ENCODE results near the gene LTA4H.

LTA4H gene

DNA sequence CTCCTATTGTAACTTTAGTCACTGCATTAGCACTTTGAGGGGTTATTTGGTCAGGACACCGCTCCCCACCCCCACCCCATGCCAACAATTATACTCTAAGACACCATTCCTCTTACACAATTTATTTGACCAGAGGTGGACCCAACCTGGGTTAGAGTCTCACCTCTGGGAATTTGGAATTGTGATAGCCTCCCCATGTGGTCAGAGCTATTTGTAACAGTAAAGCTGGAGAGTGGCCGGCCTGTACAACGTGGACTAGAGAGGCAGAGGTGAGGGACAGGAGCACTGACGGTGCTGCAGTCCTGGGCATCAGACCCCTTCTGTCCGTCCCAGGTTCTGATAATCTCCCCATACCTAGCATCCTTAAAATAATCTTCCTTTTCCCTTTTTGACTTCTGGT, 35.9 kb downstream of the LTA4H start:
- no peaks in the 10 kb centered on the region for H3K4me1 ChIP-seq
- in situ Hi-C loops (cut with MboI; ENCODE audit: low sequenced_read_pairs) = no loop called here

DNA sequence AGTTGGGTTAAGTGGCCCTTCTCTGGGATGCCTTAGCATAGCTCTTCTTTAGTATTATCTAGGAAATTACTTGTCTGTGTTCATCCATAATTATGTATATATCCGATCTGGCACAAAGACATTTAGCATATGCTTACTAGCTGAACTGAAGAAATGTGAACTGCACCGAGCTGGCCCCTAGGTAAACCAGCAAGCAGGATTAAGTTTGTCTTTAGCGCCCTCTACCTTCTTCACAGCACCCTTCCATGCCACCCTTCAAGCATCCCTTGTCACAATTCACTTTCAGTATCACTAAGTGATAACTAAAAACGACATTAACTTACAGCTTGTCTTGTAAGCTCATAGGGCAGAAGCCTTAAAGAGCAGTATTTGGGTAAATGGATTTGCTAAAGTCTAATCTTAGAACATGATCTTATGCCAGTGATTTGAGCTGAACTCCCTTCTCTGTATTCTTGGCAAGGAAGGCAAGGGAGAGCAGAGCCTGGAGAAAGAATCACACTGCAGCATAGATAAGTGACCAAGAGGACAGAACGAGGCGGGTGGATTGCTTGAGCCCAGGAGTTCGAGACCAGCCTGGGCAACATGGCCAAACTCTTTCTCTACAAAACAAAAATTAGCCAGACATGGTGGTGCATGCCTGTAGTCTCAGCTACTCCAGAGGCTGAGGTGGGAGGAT, 36.6 kb downstream of the LTA4H start:
- no peaks in the 10 kb centered on the region for H3K4me1 ChIP-seq
- peaks cover 3% of the 10 kb centered on the region; the same call in 1 of the 2 replicates for H3K36me3 ChIP-seq (replicated peaks)
- H3K27me3 ChIP-seq (ENCODE audit: low read depth) = no peaks in the 10 kb centered on the region
- in situ Hi-C loops (cut with MboI; ENCODE audit: low sequenced_read_pairs) = no loop called here
- no peak overlapping the region for H3K4me3 ChIP-seq
- peak; percentile 61 to 68 for DNase-seq (ENCODE audit: low spot score in 2 of 2)
- no peaks in the 10 kb centered on the region for H3K9me3 ChIP-seq

More for the DNA sequence above, 35.9 kb downstream of the LTA4H start:
- H3K4me3 ChIP-seq = no peak overlapping the region
- no peaks in the 10 kb centered on the region for H3K9me3 ChIP-seq
- H3K36me3 ChIP-seq (replicated peaks) = peaks cover 6% of the 10 kb centered on the region; the same call in 1 of the 2 replicates
- no peak for DNase-seq (ENCODE audit: low spot score in 2 of 2)
- no peaks in the 10 kb centered on the region for H3K27me3 ChIP-seq (ENCODE audit: low read depth)

DNA sequence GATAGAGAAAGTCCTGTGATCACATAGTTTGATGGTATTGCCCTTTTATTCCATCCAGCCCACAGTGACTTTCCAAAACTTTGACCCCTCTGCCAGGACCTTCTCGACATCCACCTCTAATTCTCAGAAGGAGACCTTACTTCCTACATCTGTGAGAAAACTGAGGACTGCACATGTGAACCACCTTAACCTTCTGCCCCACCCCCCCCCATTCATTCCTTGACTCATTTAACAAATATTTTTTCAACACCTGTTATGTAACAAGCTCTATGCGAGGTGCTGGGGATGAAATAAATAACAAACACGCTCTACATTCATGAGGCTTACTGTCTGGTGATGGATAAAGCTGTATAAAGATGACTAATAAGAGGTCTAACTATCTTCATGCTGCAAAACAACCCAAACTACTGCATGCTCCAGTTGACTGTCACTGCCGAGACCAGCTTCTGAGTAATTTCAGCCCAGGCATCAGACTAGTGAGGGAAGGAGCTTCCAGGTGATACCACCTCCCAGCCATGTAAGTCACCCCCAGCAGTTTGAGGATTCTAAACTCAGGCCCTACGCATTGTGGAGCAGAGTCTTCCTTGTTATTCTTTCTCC, 37.4 kb downstream of the LTA4H start:
- no peaks in the 10 kb centered on the region for H3K4me1 ChIP-seq
- DNase-seq (ENCODE audit: low spot score in 2 of 2) = no peak
- no peaks in the 10 kb centered on the region; the same call in 1 of the 2 replicates for H3K36me3 ChIP-seq (replicated peaks)
- H3K27me3 ChIP-seq (ENCODE audit: low read depth) = no peaks in the 10 kb centered on the region
- no peaks in the 10 kb centered on the region for H3K9me3 ChIP-seq
- H3K4me3 ChIP-seq = no peak overlapping the region
- in situ Hi-C loops (cut with MboI; ENCODE audit: low sequenced_read_pairs) = no loop called here

DNA sequence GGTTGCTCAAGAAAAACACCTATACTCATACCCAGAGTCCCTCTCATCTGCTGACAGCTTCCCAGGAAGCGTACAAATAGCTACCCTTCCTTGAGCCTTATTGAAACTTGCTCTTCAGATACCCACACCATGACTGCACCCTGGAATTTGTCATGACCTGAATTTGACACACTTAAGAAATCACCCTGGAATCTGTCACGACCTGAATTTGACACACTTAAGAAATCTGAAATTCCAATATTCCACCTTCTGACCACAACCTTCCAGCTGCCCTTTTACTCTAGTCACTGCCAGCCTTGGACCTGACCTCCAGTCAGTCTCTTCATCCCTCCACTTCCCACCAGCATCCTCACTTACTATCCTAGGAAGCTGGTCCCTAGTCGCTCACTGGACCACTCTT, 38.1 kb downstream of the LTA4H start:
- H3K9me3 ChIP-seq = no peaks in the 10 kb centered on the region
- H3K4me3 ChIP-seq = no peak overlapping the region
- DNase-seq (ENCODE audit: low spot score in 2 of 2) = no peak
- in situ Hi-C loops (cut with MboI; ENCODE audit: low sequenced_read_pairs) = no loop called here
- H3K36me3 ChIP-seq (replicated peaks) = no peaks in the 10 kb centered on the region; the same call in 1 of the 2 replicates
- H3K4me1 ChIP-seq = no peaks in the 10 kb centered on the region
- no peaks in the 10 kb centered on the region for H3K27me3 ChIP-seq (ENCODE audit: low read depth)

DNA sequence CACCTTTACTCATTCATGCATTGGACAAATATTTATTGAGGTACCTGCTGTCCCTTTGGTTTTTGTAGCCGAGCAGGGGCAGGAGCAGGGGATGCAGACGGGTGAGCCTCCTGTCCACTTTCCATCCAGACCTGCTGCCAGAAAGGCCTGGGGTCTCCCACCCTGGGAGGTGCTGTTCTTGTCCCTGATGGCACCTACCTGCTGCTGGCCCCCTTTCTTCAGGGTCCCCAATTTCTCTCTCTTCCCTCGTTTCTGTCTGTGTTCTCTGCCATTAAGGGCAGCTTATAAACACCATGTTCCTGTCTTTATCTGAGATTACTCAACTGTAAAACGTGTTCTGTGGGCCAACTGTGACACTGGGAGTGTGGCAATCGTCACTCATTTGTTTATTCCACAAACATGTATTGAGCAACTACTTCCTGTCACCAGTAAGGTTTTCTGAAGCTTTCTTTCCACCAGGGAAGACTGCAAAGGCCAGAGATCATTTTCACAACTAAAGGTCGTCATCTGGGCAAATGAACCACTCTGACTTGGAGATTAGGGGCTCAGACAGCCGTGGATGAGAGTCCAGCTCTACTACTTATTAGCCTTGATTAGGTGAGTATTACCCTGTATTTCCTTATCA, 39.2 kb downstream of the LTA4H start, which contains the start of gene HAL:
HAL (minus strand) TSS at position 311 of the 625 bp plus-strand sequence. CDS start 434 bp downstream, outside the sequence.
- no peak within 1 kb of the TSS for H3K4me3 ChIP-seq
- H3K27me3 ChIP-seq (ENCODE audit: low read depth) = no peaks in the 10 kb centered on the region
- in situ Hi-C loops (cut with MboI; ENCODE audit: low sequenced_read_pairs) = no loop called here
- no peaks in the 10 kb centered on the region for H3K9me3 ChIP-seq
- no peaks in the 10 kb centered on the region for H3K4me1 ChIP-seq
- no peak for DNase-seq (ENCODE audit: low spot score in 2 of 2)
- no peaks in the 10 kb centered on the region; the same call in 1 of the 2 replicates for H3K36me3 ChIP-seq (replicated peaks)

DNA sequence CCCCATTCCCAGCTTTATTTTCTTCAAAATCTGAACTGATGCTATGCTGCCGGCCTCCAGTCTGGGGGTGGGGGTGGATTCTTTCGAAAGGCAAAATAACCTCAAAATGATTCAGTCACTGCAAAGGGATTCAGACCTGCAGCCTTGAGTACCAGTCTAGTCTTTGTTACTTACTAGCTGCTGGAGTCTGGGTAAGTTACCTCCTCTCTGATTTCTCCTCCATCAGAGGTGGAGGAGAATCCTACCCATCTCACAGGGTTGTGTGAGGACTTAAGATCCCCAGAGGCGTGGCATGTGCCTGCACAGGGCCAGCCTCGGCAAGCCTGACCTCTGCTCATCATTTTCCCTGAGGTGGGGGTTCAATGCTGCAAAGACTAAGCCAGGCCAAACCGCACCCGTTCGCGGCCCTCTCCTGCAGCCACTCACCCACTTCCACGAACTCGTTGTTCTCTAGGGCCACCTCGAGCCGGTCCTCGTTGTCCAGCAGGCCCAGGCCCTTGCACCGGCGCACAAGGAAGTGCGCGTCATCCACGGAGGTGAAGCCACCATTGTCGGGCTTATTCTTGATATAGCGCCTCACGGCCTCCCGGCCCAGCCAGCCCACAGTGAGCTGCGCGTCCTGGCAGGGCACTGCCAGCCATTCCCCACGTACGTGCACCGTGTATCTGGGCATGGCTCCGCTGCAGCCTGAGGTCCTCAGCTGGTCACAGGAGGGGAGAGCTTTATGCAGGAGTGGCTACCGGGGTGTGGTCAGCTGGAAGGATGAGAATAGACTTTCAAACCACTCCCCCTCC, 40.0 kb downstream of the LTA4H start:
- no peaks in the 10 kb centered on the region; the same call in 1 of the 2 replicates for H3K36me3 ChIP-seq (replicated peaks)
- no peak for DNase-seq (ENCODE audit: low spot score in 2 of 2)
- no peaks in the 10 kb centered on the region for H3K9me3 ChIP-seq
- H3K4me1 ChIP-seq = no peaks in the 10 kb centered on the region
- H3K27me3 ChIP-seq (ENCODE audit: low read depth) = no peaks in the 10 kb centered on the region
- in situ Hi-C loops (cut with MboI; ENCODE audit: low sequenced_read_pairs) = no loop called here
- H3K4me3 ChIP-seq = no peak overlapping the region

DNA sequence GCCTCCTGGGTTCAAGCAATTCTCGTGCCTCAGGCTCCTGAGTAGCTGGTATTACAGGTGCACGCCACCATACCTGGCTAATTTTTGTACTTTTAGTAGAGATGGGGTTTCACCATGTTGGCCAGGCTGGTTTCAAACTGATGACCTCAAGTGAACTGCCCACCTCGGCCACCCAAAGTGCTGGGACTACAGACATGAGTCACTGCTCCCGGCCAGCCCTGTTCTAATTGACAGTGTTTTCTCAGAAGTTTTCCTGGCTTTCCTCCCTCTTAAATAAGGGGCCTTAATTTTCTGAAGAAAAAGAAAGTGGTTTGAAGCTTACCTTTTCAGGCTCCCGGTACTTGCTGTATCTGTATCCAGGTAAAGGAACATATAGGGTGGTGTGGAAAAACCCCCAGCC, 40.9 kb downstream of the LTA4H start:
- Histone ChIP-seq H3K9me3 (no peaks in the 10 kb centered on the region), H3K27me3 (ENCODE audit: low read depth) (peaks cover 9% of the 10 kb centered on the region; the same call in 1 of the 2 replicates), H3K4me3 (no peak overlapping the region), H3K4me1 (no peaks in the 10 kb centered on the region), H3K36me3 (replicated peaks) (no peaks in the 10 kb centered on the region; the same call in 1 of the 2 replicates)
- DNase-seq (ENCODE audit: low spot score in 2 of 2) = no peak
- in situ Hi-C loops (cut with MboI; ENCODE audit: low sequenced_read_pairs) = no loop called here

DNA sequence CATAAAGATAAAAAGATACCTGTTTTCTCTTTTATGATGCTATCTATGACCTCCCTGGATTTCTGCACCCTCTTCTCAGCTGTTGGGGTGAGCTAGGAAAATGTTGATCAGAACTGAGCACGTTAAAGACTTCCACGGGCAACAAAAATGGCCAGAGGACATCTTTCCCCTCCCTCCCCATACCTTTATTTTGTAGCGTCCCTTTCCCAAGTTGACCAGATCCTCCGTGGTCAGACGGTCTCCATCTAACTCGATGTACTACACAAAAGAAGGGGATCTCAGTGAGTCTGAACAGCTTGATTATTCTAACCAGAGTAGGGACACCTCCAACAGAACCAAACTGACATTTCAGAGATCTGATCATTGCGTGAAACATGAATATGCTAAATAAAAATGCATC, 41.5 kb downstream of the LTA4H start:
- no peaks in the 10 kb centered on the region; the same call in 1 of the 2 replicates for H3K36me3 ChIP-seq (replicated peaks)
- peaks cover 13% of the 10 kb centered on the region; the same call in 1 of the 2 replicates for H3K27me3 ChIP-seq (ENCODE audit: low read depth)
- no peak for DNase-seq (ENCODE audit: low spot score in 2 of 2)
- no peaks in the 10 kb centered on the region for H3K4me1 ChIP-seq
- no peaks in the 10 kb centered on the region for H3K9me3 ChIP-seq
- no peak overlapping the region for H3K4me3 ChIP-seq
- in situ Hi-C loops (cut with MboI; ENCODE audit: low sequenced_read_pairs) = no loop called here

DNA sequence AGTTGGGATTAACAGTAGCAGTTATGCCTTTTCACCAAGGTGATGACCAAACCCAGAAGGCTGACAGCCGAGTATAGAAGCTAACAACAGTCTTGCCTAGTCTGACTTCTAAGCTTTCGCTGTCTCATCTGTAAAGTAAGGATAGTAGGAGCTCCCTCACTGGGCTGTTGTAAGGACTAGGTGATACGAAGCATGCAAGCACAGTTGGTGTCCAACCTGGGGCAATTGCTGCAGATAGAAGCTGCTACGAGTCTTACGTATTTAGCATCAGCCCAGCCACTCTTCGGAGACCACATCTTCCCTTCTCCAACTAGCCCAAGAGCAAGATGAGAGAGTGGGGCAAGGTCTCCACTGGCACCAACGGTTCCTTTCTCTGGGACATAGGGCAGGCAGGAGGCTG, 45.3 kb downstream of the LTA4H start:
- no peaks in the 10 kb centered on the region for H3K9me3 ChIP-seq
- in situ Hi-C loops (cut with MboI; ENCODE audit: low sequenced_read_pairs) = no loop called here
- no peak overlapping the region for H3K4me3 ChIP-seq
- no peaks in the 10 kb centered on the region for H3K4me1 ChIP-seq
- H3K36me3 ChIP-seq (replicated peaks) = no peaks in the 10 kb centered on the region
- H3K27me3 ChIP-seq (ENCODE audit: low read depth) = peaks cover 22% of the 10 kb centered on the region
- no peak for DNase-seq (ENCODE audit: low spot score in 2 of 2)

DNA sequence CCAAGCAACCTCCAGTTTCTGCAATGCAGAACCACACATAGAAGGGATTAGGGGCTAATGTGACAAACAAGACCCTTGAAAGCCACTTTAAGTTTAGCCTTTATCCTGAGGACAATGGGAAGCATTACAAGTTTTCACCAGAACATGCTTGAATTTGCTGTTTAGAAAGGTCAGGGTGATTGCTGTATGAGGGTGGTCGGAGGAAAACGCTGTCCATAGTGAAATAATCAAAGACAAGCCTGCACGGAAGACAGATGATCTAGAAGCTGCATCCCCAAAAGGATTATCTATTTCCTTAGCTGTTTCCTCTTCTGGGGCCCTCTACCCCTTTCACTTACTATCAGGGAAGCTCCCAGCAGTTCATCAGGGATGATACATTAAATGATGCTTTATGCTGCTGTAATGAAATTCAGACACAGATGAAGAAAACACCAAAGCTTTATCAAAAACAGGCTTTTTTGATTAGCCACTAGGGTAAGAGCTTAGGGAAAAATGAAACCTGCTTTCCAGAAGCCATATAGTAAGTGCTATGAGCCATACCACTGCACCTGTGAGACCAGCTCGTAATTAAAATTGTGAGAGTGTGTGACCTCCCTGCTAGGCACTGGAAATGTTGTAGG, 45.8 kb downstream of the LTA4H start:
- no peaks in the 10 kb centered on the region for H3K4me1 ChIP-seq
- H3K36me3 ChIP-seq (replicated peaks) = no peaks in the 10 kb centered on the region
- no peak for DNase-seq (ENCODE audit: low spot score in 2 of 2)
- no peak overlapping the region for H3K4me3 ChIP-seq
- no peaks in the 10 kb centered on the region for H3K9me3 ChIP-seq
- peaks cover 22% of the 10 kb centered on the region for H3K27me3 ChIP-seq (ENCODE audit: low read depth)
- in situ Hi-C loops (cut with MboI; ENCODE audit: low sequenced_read_pairs) = no loop called here

DNA sequence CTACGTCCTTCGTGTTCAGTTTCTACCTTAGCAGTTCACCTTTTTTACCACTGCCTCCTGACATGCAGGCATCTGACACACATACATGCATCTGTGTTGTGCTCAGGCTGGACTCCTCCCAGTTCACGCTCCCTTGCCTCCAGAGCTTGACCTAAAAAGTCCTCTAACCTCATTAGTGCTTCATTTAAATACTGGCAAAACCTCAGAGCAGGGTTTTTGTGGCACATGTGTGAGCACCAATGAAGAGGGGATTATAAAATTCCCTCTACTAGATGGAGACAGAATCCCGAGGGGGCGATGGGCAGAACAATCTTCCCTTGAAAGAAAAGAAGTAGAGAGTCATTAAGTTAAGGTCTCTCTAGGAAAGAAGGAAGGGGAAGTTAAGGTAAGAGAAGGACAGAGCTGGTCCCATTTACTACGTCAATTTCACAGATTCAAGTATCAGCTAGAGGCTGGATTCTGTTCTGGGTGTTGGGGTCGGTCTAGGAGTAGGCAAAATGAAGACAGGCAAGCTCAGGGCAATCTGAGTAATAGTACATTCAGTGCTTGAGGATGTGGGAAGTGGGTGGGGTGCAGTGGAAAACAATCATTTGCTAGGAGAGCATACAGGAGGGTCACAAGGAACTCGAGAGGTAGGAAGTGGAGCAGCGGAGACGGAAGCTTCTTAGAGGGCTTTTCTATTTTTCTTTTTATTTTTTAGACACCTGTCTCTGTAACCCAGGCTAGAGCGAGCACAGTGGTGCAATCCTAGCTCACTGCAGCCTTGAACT, 46.7 kb downstream of the LTA4H start:
- Histone ChIP-seq H3K27me3 (ENCODE audit: low read depth) (peaks cover 22% of the 10 kb centered on the region), H3K9me3 (no peaks in the 10 kb centered on the region), H3K4me1 (no peaks in the 10 kb centered on the region), H3K4me3 (no peak overlapping the region), H3K36me3 (replicated peaks) (no peaks in the 10 kb centered on the region)
- in situ Hi-C loops (cut with MboI; ENCODE audit: low sequenced_read_pairs) = no loop called here
- DNase-seq (ENCODE audit: low spot score in 2 of 2) = no peak

DNA sequence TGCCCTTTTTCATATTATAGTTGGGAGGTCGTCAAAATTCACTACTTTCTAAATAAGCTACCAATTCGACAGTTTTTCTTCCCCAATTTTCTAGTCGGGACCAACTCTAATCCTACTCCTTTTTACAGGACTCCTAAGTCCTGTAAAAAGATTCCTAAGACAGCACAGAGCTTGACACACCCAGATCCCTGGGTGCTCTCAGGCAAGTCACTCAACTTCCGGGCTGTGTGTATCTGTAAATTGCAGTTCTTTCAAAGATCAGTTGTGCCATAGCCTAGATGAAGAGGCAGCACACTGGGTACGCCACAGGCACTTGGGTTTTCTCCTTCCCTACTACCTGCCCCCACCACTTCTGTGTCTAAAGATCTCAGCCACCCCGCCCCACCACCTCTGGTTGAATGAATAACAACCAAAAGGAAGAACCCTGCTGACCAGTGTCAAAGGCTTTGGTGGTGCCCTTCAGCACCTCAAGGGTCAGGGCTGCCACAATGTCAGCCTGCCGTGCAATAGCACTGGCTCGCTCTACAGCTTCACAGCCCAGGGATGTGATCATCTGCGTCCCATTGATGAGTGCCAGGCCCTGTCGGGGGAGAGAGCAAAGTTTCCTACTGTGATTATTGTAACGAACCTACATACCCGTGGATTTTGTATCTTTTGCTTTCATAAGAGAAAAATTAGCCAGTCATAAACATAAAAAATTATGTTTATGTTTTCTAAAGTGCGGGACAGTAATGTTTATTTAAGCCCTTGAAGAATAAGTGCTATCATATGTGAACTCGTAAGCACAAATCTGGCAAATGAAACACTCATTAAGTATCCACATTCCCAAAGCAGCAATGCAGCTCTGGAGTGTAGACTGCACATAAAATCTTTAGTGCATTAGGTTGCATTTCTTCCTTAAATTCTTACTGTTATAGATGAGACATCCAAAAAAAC, 48.5 kb downstream of the LTA4H start:
- DNase-seq (ENCODE audit: low spot score in 2 of 2) = no peak
- no peaks in the 10 kb centered on the region for H3K4me1 ChIP-seq
- no peaks in the 10 kb centered on the region for H3K9me3 ChIP-seq
- no peaks in the 10 kb centered on the region for H3K36me3 ChIP-seq (replicated peaks)
- H3K27me3 ChIP-seq (ENCODE audit: low read depth) = peaks cover 22% of the 10 kb centered on the region
- no peak overlapping the region for H3K4me3 ChIP-seq
- in situ Hi-C loops (cut with MboI; ENCODE audit: low sequenced_read_pairs) = no loop called here
